ENCODE data around the gene CAMTA2.

DNA sequence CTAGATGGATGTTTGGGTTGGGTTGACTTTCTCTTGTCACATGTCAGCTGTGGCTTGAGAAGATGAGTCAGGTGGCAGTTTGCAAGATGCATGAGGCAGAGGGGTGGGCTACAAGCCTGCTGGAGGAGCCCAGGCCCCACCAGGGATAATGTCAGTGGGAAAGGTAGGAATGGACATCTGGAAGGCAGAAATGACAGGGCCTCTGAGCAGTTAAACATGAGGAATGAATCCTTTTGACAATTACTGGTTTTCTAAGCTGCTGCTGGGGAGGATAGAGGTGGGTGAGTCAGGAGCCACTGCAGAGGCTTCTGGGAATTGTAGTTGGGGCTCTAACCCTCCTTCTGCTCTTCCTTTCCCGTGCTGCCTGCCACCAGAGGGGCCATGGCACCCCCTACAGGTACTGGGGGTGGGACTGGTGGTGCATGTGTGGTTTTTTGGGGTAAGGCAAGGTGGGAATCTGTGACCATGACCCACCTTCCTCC is 32.0 kb upstream of the CAMTA2 start:
- TF ChIP-seq, protein P1, sequence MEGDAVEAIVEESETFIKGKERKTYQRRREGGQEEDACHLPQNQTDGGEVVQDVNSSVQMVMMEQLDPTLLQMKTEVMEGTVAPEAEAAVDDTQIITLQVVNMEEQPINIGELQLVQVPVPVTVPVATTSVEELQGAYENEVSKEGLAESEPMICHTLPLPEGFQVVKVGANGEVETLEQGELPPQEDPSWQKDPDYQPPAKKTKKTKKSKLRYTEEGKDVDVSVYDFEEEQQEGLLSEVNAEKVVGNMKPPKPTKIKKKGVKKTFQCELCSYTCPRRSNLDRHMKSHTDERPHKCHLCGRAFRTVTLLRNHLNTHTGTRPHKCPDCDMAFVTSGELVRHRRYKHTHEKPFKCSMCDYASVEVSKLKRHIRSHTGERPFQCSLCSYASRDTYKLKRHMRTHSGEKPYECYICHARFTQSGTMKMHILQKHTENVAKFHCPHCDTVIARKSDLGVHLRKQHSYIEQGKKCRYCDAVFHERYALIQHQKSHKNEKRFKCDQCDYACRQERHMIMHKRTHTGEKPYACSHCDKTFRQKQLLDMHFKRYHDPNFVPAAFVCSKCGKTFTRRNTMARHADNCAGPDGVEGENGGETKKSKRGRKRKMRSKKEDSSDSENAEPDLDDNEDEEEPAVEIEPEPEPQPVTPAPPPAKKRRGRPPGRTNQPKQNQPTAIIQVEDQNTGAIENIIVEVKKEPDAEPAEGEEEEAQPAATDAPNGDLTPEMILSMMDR (conservative IDR thresholded peaks at IDR 0.05; ENCODE audit: low read length): peak; percentile 85
- no peak for TF ChIP-seq EZH2phosphoT487 (IDR thresholded peaks at IDR 0.05; ENCODE audit: borderline replicate concordance, low read depth, low read length)
